Measurements from ENCODE around the gene GRIK3.

- TF ChIP-seq CTCF (IDR thresholded peaks at IDR 0.05) (no peak), POLR2AphosphoS5 (IDR thresholded peaks at IDR 0.05) (no peak)
Observed at GRCh38 chr1:36992139-36992943, 42.0 kb downstream of the GRIK3 start.

All from stomach (tissue), 4 donors.